Astrocyte of the spinal cord (primary cell): Measurements from ENCODE around the gene ADGRV1.

Experiments
- DNase-seq: peaks from one replicate; pipeline ENCODE4 v3.0.0; 2011; ENCODE audit warnings: low read depth, low spot score
- H3K4me3 ChIP-seq: 2 replicates; pipeline ENCODE4 v1.5.1; 2011; ENCODE audit warnings: low read depth, mild to moderate bottlenecking, low read length, moderate library complexity
- in situ Hi-C: cut with HindIII; loops from 2 replicates; pipeline ENCODE4 v1.10.0; 2017; ENCODE audit warnings: low sequenced_read_pairs
- TF ChIP-seq, protein P1 (sequence below): IDR thresholded peaks from 2 replicates; pipeline ENCODE4 v1.5.1; 2012; ENCODE audit warnings: low read depth, mild to moderate bottlenecking, low read length, inconsistent platforms

Gene ADGRV1

DNA sequence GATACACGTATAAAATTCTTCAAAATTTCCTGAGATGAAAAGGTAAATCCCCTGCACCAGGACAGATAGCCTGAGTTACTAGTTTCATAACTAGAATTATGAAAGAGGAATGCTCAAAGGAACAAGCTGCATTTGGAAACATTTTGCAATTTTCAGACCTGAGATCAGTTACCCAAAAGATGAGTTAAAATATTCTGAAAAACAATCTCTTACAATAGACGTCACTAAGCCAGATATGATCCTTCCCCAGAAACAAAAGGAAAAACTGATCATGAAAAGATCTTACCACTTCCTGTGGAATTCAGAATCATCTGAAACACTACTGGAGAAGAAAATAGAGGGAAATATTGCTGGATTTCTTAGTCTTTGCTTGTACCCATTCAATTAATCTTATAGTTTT lies 619.9 kb downstream of the ADGRV1 start:
- TF ChIP-seq, protein P1, sequence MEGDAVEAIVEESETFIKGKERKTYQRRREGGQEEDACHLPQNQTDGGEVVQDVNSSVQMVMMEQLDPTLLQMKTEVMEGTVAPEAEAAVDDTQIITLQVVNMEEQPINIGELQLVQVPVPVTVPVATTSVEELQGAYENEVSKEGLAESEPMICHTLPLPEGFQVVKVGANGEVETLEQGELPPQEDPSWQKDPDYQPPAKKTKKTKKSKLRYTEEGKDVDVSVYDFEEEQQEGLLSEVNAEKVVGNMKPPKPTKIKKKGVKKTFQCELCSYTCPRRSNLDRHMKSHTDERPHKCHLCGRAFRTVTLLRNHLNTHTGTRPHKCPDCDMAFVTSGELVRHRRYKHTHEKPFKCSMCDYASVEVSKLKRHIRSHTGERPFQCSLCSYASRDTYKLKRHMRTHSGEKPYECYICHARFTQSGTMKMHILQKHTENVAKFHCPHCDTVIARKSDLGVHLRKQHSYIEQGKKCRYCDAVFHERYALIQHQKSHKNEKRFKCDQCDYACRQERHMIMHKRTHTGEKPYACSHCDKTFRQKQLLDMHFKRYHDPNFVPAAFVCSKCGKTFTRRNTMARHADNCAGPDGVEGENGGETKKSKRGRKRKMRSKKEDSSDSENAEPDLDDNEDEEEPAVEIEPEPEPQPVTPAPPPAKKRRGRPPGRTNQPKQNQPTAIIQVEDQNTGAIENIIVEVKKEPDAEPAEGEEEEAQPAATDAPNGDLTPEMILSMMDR: no peak
- in situ Hi-C loops: no loop called here
- H3K4me3 ChIP-seq: no peak overlapping the region
- DNase-seq: no peak

DNA sequence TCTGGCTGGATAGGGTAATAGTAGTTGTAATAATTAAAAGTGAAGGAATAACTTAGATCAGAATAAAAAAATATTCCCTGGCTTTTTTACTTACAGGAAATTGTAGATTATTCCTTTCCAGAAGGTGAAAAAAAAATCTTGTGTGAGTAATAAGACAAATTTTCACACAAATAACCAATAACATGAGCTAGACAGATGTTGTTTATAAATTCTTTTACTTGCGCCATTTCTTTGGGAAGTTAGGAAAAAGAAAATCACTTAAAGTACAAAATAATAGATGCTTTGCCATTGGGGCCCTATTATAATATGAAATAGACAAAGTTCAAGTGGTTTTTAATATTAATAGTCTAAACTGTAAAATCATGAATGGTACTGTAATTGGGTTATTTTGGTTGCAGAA lies 620.4 kb downstream of the ADGRV1 start:
- TF ChIP-seq, protein P1: no peak
- no peak overlapping the region for H3K4me3 ChIP-seq
- in situ Hi-C loops: no loop called here
- DNase-seq: no peak

DNA sequence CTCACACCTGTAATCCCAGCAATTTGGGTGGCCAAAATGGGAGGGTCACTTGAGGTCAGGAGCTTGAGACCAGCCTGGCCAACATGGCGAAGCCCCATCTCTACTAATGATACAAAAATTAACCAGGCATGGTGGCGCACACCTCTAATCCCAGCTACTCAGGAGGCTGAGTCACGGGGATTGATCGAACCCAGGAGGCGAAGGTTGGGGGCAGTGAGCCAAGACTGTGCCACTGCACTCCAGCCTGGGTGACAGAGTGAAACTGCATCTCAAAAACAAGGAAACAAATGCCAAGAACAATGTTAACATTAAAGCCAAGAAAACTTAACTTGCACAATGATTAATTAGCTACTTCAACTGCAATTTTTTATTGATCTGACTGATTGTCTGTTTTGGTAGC lies 621.9 kb downstream of the ADGRV1 start:
- TF ChIP-seq, protein P1: no peak
- in situ Hi-C loops: no loop called here
- H3K4me3 ChIP-seq: no peak overlapping the region

GRCh38 chr5:91182763-91183162 lies 624.2 kb downstream of the ADGRV1 start:
- in situ Hi-C loops: no loop called here
- TF ChIP-seq, protein P1: peak; percentile 16
- H3K4me3 ChIP-seq: no peak overlapping the region
- no peak for DNase-seq

More for the DNA sequence above, 621.9 kb downstream of the ADGRV1 start:
- no peak for DNase-seq

DNA sequence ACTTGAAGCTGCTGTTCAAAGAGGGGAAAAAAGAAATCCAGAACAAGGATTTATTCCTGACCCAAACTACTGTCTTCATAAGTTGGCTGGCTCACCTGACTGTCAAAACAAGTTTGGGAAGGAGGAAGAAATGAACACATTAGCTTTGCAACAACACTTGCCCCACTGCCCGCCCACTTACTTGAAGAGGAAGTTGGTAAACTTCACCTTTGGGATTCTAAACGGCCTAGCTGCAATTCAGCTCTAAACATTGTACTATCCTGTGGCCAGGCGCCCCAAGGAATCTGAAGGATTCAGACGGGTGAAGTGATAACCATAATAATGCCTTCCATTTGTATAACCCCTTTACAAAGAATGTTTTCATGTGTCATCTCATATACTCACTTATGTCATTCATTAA lies 625.1 kb downstream of the ADGRV1 start:
- no peak for DNase-seq
- TF ChIP-seq, protein P1: no peak
- in situ Hi-C loops: no loop called here
- no peak overlapping the region for H3K4me3 ChIP-seq

DNA sequence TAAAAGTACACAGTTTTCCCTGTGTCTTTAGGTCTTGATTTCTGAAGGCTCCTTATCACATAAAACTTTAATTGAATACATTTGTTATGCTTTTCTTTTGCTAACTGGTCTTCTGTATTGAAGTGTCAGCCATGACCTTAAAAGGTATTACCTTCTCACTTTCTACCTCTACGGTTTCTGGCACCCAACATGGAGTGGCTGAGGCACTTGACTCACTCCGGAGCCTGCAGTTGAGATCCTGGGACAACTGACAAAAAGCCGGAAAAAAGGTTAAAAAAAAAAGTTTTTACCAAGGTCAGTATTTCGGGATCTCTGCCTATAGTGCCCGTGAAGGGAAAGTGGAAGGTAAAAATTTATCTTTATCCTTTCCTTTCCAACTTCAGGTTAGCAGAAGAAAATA lies 627.5 kb downstream of the ADGRV1 start:
- no peak for DNase-seq
- TF ChIP-seq, protein P1: no peak
- H3K4me3 ChIP-seq: no peak overlapping the region

GRCh38 chr5:91187032-91187431 lies 628.4 kb downstream of the ADGRV1 start:
- TF ChIP-seq, protein P1: no peak
- in situ Hi-C loops: no loop called here
- DNase-seq: no peak
- no peak overlapping the region for H3K4me3 ChIP-seq

More for the DNA sequence above, 627.5 kb downstream of the ADGRV1 start:
- in situ Hi-C loops: no loop called here
